Peyer's patch (tissue), 4 donors: ENCODE results near the gene SH2B3.

ENCODE experiments used
- POLR2A ChIP-seq, 2 donors: fragments of 450-650 bp; IDR thresholded peaks; one replicate each; pipeline ENCODE4 v1.5.1; 2017; ENCODE audit warnings: antibody characterized with exemption in 2 of 2, mild to moderate bottlenecking in 2 of 2, moderate library complexity in 2 of 2
- TF ChIP-seq, protein P1 (sequence below), 6 experiments: fragments of 450-650 bp in 4 of 6; fragments of 200-600 bp in 2 of 6; sonication (generic) in 1 of 6; IDR thresholded peaks; one replicate each; pipeline ENCODE4 v1.5.1; 2017 to 2019; ENCODE audit warnings: antibody characterized with exemption in 6 of 6, mild to moderate bottlenecking in 3 of 6, moderate library complexity in 1 of 6

DNA sequence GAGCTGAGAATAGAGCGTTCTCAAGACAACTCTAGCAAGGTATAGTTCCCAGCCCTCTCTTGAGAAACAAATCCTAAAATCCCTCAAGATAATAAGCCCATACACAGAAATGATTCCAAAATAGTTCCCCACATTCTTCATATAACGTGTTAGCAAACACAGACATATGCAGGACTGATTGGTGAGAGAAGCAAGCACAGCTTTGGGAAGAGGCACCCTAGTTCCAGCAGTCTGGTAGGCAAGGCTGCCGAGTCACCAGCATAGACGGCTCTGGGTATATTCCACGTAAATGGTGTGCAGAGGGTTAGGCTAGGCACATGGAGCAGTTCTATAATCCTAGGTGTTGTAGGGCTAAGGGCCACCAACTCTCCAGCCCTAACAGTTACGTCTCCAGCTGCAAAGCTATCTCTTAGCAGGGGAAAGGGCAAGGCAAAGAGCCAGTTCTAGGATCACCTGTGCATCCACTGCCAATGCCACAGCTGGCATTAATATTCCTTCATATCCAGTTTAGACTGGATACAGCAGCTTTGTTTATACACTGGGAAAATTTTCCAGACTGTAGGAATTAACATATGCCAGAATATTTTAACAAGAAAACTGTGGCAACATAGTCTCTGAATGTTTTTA is 52.9 kb downstream of the SH2B3 start:
- TF ChIP-seq, protein P1, sequence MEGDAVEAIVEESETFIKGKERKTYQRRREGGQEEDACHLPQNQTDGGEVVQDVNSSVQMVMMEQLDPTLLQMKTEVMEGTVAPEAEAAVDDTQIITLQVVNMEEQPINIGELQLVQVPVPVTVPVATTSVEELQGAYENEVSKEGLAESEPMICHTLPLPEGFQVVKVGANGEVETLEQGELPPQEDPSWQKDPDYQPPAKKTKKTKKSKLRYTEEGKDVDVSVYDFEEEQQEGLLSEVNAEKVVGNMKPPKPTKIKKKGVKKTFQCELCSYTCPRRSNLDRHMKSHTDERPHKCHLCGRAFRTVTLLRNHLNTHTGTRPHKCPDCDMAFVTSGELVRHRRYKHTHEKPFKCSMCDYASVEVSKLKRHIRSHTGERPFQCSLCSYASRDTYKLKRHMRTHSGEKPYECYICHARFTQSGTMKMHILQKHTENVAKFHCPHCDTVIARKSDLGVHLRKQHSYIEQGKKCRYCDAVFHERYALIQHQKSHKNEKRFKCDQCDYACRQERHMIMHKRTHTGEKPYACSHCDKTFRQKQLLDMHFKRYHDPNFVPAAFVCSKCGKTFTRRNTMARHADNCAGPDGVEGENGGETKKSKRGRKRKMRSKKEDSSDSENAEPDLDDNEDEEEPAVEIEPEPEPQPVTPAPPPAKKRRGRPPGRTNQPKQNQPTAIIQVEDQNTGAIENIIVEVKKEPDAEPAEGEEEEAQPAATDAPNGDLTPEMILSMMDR (IDR thresholded peaks at IDR 0.05): no peak
- no peak for TF ChIP-seq POLR2A (IDR thresholded peaks at IDR 0.05)
